Smooth muscle cell (in vitro differentiated cells): ENCODE measurements around the gene HMGN2. TPM values are rescaled to one million over a fixed set of nuclear protein-coding genes. Genes with fewer than 3 reads are reported as not detected.

Experiments
- DNase-seq: peaks from one replicate; lab custom pipeline; 2025; ENCODE audit not compliant: unreplicated experiment; lab: John Stamatoyannopoulos, UW
- H2AFZ ChIP-seq: fragments of 200-600 bp; sonication (generic); 2 replicates; pipeline ENCODE4 v1.6.0; 2016; ENCODE audit warnings: antibody characterized with exemption, low read depth, mild to moderate bottlenecking
- H3F3A ChIP-seq: fragments of 200-600 bp; sonication (generic); 2 replicates; pipeline ENCODE4 v1.6.0; 2017; ENCODE audit warnings: antibody characterized with exemption, low read depth
- H3K27ac ChIP-seq: fragments of 200-600 bp; sonication (generic); 2 replicates; pipeline ENCODE4 v1.5.1; 2016; ENCODE audit warnings: low read depth, mild to moderate bottlenecking
- H3K27me3 ChIP-seq: fragments of 200-600 bp; sonication (generic); 2 replicates; pipeline ENCODE4 v1.6.1; 2016; ENCODE audit warnings: low read depth, mild to moderate bottlenecking
- H3K36me3 ChIP-seq: fragments of 200-600 bp; sonication (generic); 2 replicates; pipeline ENCODE4 v1.5.1; 2016; ENCODE audit warnings: low read depth
- H3K4me1 ChIP-seq: fragments of 200-600 bp; sonication (generic); 2 replicates; pipeline ENCODE4 v1.5.1; 2016; ENCODE audit warnings: low read depth
- H3K4me2 ChIP-seq: fragments of 200-600 bp; sonication (generic); 2 replicates; pipeline ENCODE4 v1.6.0; 2016; ENCODE audit warnings: mild to moderate bottlenecking
- H3K4me3 ChIP-seq: fragments of 200-600 bp; sonication (generic); 2 replicates; pipeline ENCODE4 v1.5.1; 2016; ENCODE audit warnings: mild to moderate bottlenecking
- H3K79me2 ChIP-seq: fragments of 200-600 bp; sonication (generic); 2 replicates; pipeline ENCODE4 v1.6.0; 2016; ENCODE audit warnings: low read depth, mild to moderate bottlenecking
- H3K9ac ChIP-seq: fragments of 200-600 bp; sonication (generic); 2 replicates; pipeline ENCODE4 v1.6.0; 2016; ENCODE audit warnings: low read depth
- H3K9me3 ChIP-seq: fragments of 200-600 bp; sonication (generic); replicated peaks from 2 replicates; pipeline ENCODE4 v1.5.1; 2016; ENCODE audit warnings: low read depth
- H4K20me1 ChIP-seq: fragments of 200-600 bp; sonication (generic); 2 replicates; pipeline ENCODE4 v1.6.0; 2016; ENCODE audit warnings: low read depth
- CTCF ChIP-seq: fragments of 200-600 bp; sonication (generic); IDR thresholded peaks from 2 replicates; pipeline ENCODE4 v1.5.1; 2017; ENCODE audit warnings: borderline replicate concordance, mild to moderate bottlenecking, antibody characterized with exemption; ENCODE audit not compliant: insufficient read depth, poor library complexity, severe bottlenecking
- WGBS: methylation state at CpG from one replicate; pipeline ENCODE4 v1.1.7; 2016; ENCODE audit warnings: low lambda C conversion rate; 5-methylcytosine and 5-hydroxymethylcytosine counted together
- polyA plus RNA-seq: library from polyadenylated mRNA; unstranded; fragments of >200 nt; fragmentation: Nextera tagmentation; extraction: Ambion mirVana; gene quantifications from 2 replicates; pipeline ENCODE4 v1.2.1, GENCODE V29; 2016
- total RNA-seq: library from RNA; depleted of rRNA; stranded (reverse); fragments of >200 nt; gene quantifications from 2 replicates; pipeline ENCODE4 v1.2.3, GENCODE V29; 2014

HMGN2 gene
- total and polyA plus RNA-seq, 2 experiments from 2014 or later = 170 to 448 TPM

- no peak overlapping the region for H3K4me2 ChIP-seq
- no peaks in the 10 kb centered on the region for H3K36me3 ChIP-seq
- H3F3A ChIP-seq = no peaks in the 10 kb centered on the region
- DNase-seq = no peak
- no peaks in the 10 kb centered on the region for H3K79me2 ChIP-seq
- H2AFZ ChIP-seq = no peak overlapping the region
- no peak overlapping the region for H3K9ac ChIP-seq
- no peaks in the 10 kb centered on the region for H3K9me3 ChIP-seq
- H4K20me1 ChIP-seq = no peaks in the 10 kb centered on the region
- H3K4me1 ChIP-seq = no peaks in the 10 kb centered on the region
- no peak overlapping the region for H3K4me3 ChIP-seq
- peaks cover 9% of the 10 kb centered on the region for H3K27me3 ChIP-seq
- H3K27ac ChIP-seq = no peak overlapping the region
- TF ChIP-seq CTCF = no peak
Measured at GRCh38 chr1:26522073-26522472, 49.8 kb downstream of the HMGN2 start.

- no peak overlapping the region for H3K4me2 ChIP-seq
Measured at GRCh38 chr1:26524181-26524580, 51.9 kb downstream of the HMGN2 start.

More at GRCh38 chr1:26524181-26524580, 51.9 kb downstream of the HMGN2 start:
- no peaks in the 10 kb centered on the region for H3K9me3 ChIP-seq
- TF ChIP-seq CTCF = no peak
- no peak overlapping the region for H3K27ac ChIP-seq
- no peaks in the 10 kb centered on the region for H3K79me2 ChIP-seq
- H3K4me3 ChIP-seq = no peak overlapping the region
- H4K20me1 ChIP-seq = no peaks in the 10 kb centered on the region
- H3K9ac ChIP-seq = no peak overlapping the region
- H3F3A ChIP-seq = no peaks in the 10 kb centered on the region
- 79% methylated on average over 4 of the region's 4 CpGs for WGBS
- no peaks in the 10 kb centered on the region for H3K36me3 ChIP-seq
- no peak for DNase-seq
- H3K4me1 ChIP-seq = no peaks in the 10 kb centered on the region
- H3K27me3 ChIP-seq = peaks cover 9% of the 10 kb centered on the region
- no peak overlapping the region for H2AFZ ChIP-seq

Other genes with a start within 250 kb of the HMGN2 start
- 6.0 and 7.9 TPM in 2 replicates for gene CEP85, start 238.2 kb upstream of the HMGN2 start, total RNA-seq
- 3.9 and 8.0 TPM in 2 replicates for gene CEP85, start 238.2 kb upstream of the HMGN2 start, polyA plus RNA-seq
- gene SH3BGRL3, start 192.4 kb upstream of the HMGN2 start, total RNA-seq = 162 and 241 TPM in 2 replicates
- 1,359 and 1,367 TPM in 2 replicates for gene SH3BGRL3, start 192.4 kb upstream of the HMGN2 start, polyA plus RNA-seq
- 3.3 and 4.8 TPM in 2 replicates for gene UBXN11, start 165.8 kb upstream of the HMGN2 start, total RNA-seq
- 17.7 and 20.3 TPM in 2 replicates for gene UBXN11, start 165.8 kb upstream of the HMGN2 start, polyA plus RNA-seq
- 1.1 TPM in 1 of 2 replicates, not detected in the other for gene CD52, start 154.5 kb upstream of the HMGN2 start, total RNA-seq
- gene CD52, start 154.5 kb upstream of the HMGN2 start, polyA plus RNA-seq = 0.39 and 1.3 TPM in 2 replicates
- gene CRYBG2, start 118.3 kb upstream of the HMGN2 start, total RNA-seq = 5.2 and 9.5 TPM in 2 replicates
- gene CRYBG2, start 118.3 kb upstream of the HMGN2 start, polyA plus RNA-seq = 4.1 and 9.8 TPM in 2 replicates
- not detected in 2 replicates for gene ZNF683, start 99.7 kb upstream of the HMGN2 start, total RNA-seq
- not detected in 2 replicates for gene ZNF683, start 99.7 kb upstream of the HMGN2 start, polyA plus RNA-seq
- gene LIN28A, start 61.6 kb upstream of the HMGN2 start, total RNA-seq = not detected in 2 replicates
- gene LIN28A, start 61.6 kb upstream of the HMGN2 start, polyA plus RNA-seq = 0.08 and 0.13 TPM in 2 replicates
- gene DHDDS, start 40.1 kb upstream of the HMGN2 start, total RNA-seq = 37.5 and 56.4 TPM in 2 replicates
- gene DHDDS, start 40.1 kb upstream of the HMGN2 start, polyA plus RNA-seq = 41.5 and 53.6 TPM in 2 replicates
- 7.9 and 34.6 TPM in 2 replicates for gene RPS6KA1, start 57.3 kb downstream of the HMGN2 start, total RNA-seq
- 10.1 and 15.8 TPM in 2 replicates for gene RPS6KA1, start 57.3 kb downstream of the HMGN2 start, polyA plus RNA-seq
- gene ARID1A, start 223.6 kb downstream of the HMGN2 start, total RNA-seq = 30.4 and 33.1 TPM in 2 replicates
- gene ARID1A, start 223.6 kb downstream of the HMGN2 start, polyA plus RNA-seq = 17.5 and 24.9 TPM in 2 replicates